GM12891 (cell line): ENCODE data around the gene UBE2I.

ENCODE experiments used
- POLR2A ChIP-seq: IDR thresholded peaks from 2 replicates; pipeline ENCODE4 v1.6.1; 2011; ENCODE audit warnings: low read depth, low read length, control low read depth
- POLR2AphosphoS5 ChIP-seq: IDR thresholded peaks from 2 replicates; pipeline ENCODE4 v1.6.1; 2011; ENCODE audit warnings: low read depth, low read length, control low read depth
- TAF1 ChIP-seq: IDR thresholded peaks from 2 replicates; pipeline ENCODE4 v1.6.1; 2011; ENCODE audit warnings: low read depth, low read length, control low read depth

GRCh38 chr16:1327619-1327947 lies 18.1 kb downstream of the UBE2I start:
- TF ChIP-seq POLR2A (no peak), TAF1 (no peak), POLR2AphosphoS5 (no peak)
